K562 (cell line): ENCODE data around the gene RHOF. TPM values are rescaled to one million over a fixed set of nuclear protein-coding genes. Genes with fewer than 3 reads are reported as not detected.

ENCODE experiments used
- BRD4 ChIP-seq: fragments of 200-600 bp; sonication (generic); IDR thresholded peaks from 2 replicates; pipeline ENCODE4 v1.6.1; 2017; ENCODE audit warnings: inconsistent platforms
- BRD9 ChIP-seq: fragments of 450-650 bp; IDR thresholded peaks from 2 replicates; pipeline ENCODE4 v1.6.1; 2018; ENCODE audit warnings: low read depth; ENCODE audit not compliant: partially characterized antibody
- CBFB ChIP-seq: sonication (generic); formaldehyde crosslinking; IDR thresholded peaks from 2 replicates; pipeline ENCODE4 v1.4.0; 2020; ENCODE audit warnings: mild to moderate bottlenecking, missing genetic modification reagents
- CEBPZ ChIP-seq: fragments of 150-350 bp; IDR thresholded peaks from 2 replicates; pipeline ENCODE4 v1.6.1; 2014; ENCODE audit warnings: low read depth, mild to moderate bottlenecking, low read length, borderline replicate concordance
- DMBX1 ChIP-seq: fragments of 250-450 bp; sonication (Bioruptor Pico); IDR thresholded peaks from 2 replicates; pipeline ENCODE4 v1.8.0; 2022; ENCODE audit warnings: inconsistent platforms, mild to moderate bottlenecking, moderate library complexity, borderline replicate concordance
- FOXK1 ChIP-seq: sonication (generic); formaldehyde crosslinking; IDR thresholded peaks from 2 replicates; pipeline ENCODE4 v1.8.0; 2022; ENCODE audit warnings: missing genetic modification reagents, mild to moderate bottlenecking, borderline replicate concordance
- GTF2F1 ChIP-seq: IDR thresholded peaks from 2 replicates; pipeline ENCODE4 v1.6.1; 2011; ENCODE audit warnings: low read depth, low read length, improper control_type of control experiment
- HDAC6 ChIP-seq: IDR thresholded peaks from 2 replicates; pipeline ENCODE4 v1.6.1; 2012; ENCODE audit warnings: low read depth, mild to moderate bottlenecking, control low read depth, inconsistent platforms, low read length, moderate library complexity
- JUNB ChIP-seq: fragments of 450-650 bp; formaldehyde crosslinking; conservative IDR thresholded peaks from 2 replicates; pipeline ENCODE4 v1.4.0; 2020; ENCODE audit warnings: mild to moderate bottlenecking
- MEF2D ChIP-seq: conservative IDR thresholded peaks from 2 replicates; pipeline ENCODE4 v1.6.1; 2016; ENCODE audit warnings: low read depth, missing genetic modification characterization, missing compliant biosample characterization
- PTRF ChIP-seq: fragments of 450-650 bp; IDR thresholded peaks from 2 replicates; pipeline ENCODE4 v1.6.1; 2016; ENCODE audit warnings: mild to moderate bottlenecking, missing genetic modification characterization, missing compliant biosample characterization
- PYGO2 ChIP-seq: fragments of 450-650 bp; IDR thresholded peaks from 2 replicates; pipeline ENCODE4 v1.6.1; 2016; ENCODE audit warnings: mild to moderate bottlenecking, missing genetic modification characterization, moderate library complexity, missing compliant biosample characterization
- RBBP5 ChIP-seq: fragments of 200-600 bp; sonication (generic); IDR thresholded peaks from 2 replicates; pipeline ENCODE4 v1.6.1; 2012; ENCODE audit warnings: borderline replicate concordance, mild to moderate bottlenecking, low read length, control low read depth, inconsistent platforms; ENCODE audit not compliant: insufficient read depth, poor library complexity, severe bottlenecking
- TEAD2 ChIP-seq: fragments of 450-650 bp; IDR thresholded peaks from 2 replicates; pipeline ENCODE4 v1.6.1; 2016; ENCODE audit warnings: missing genetic modification characterization, control low read depth, missing compliant biosample characterization
- ZBTB33 ChIP-seq: sonication (generic); formaldehyde crosslinking; IDR thresholded peaks from 2 replicates; pipeline ENCODE4 v1.8.1; 2023; ENCODE audit warnings: mild to moderate bottlenecking, missing genetic modification reagents
- ZKSCAN8 ChIP-seq: fragments of 200-800 bp; sonication (Bioruptor generic); IDR thresholded peaks from 2 replicates; pipeline ENCODE4 v1.6.1; 2016; ENCODE audit warnings: missing genetic modification characterization, missing compliant biosample characterization
- ZNF23 ChIP-seq: fragments of 250-450 bp; sonication (Bioruptor Pico); IDR thresholded peaks from 2 replicates; pipeline ENCODE4 v1.4.0; 2020; ENCODE audit warnings: mild to moderate bottlenecking
- ZNF695 ChIP-seq: fragments of 450-650 bp; formaldehyde crosslinking; IDR thresholded peaks from 2 replicates; pipeline ENCODE4 v1.4.0; 2020; ENCODE audit warnings: mild to moderate bottlenecking, moderate library complexity
- polyA plus RNA-seq, 8 experiments: library from polyadenylated mRNA; depleted of rRNA in 4 of 8; stranded (reverse) in 5 of 8; unstranded in 3 of 8; fragments of >200 nt; fragmentation: Nextera tagmentation in 2 of 8; fragmentation: Illumina TruSeq in 1 of 8; extraction: Ambion mirVana in 2 of 8; extraction: Trizol in 1 of 8; gene quantifications; 2 replicates each; pipeline versions ENCODE4 v1.2.1 to v1.2.3, GENCODE V29; 2011 to 2014; ENCODE audit warnings: inconsistent platforms in 1 of 8, missing spikeins in 1 of 8
- total RNA-seq, 7 experiments: library from RNA; depleted of rRNA in 6 of 7; stranded (reverse); fragments of >200 nt in 6 of 7; fragmentation: Illumina TruSeq in 2 of 7; extraction: Trizol in 2 of 7; gene quantifications; 2 replicates each; pipeline versions ENCODE4 v1.2.1 to v1.2.3, GENCODE V29; 2011 to 2021; ENCODE audit warnings: low replicate concordance in 1 of 7
- TF ChIP-seq, protein P1 (sequence below): sonication (generic); formaldehyde crosslinking; IDR thresholded peaks from 2 replicates; pipeline ENCODE4 v1.8.1; 2022; ENCODE audit warnings: missing genetic modification reagents
- TF ChIP-seq, protein P2 (sequence below): fragments of 250-450 bp; sonication (Bioruptor Pico); IDR thresholded peaks from 2 replicates; pipeline ENCODE4 v1.9.0; 2021; ENCODE audit warnings: mild to moderate bottlenecking
- TF ChIP-seq, protein P3 (sequence below): fragments of 450-650 bp; IDR thresholded peaks from one replicate; pipeline ENCODE4 v1.6.1; 2018; ENCODE audit warnings: mild to moderate bottlenecking, moderate library complexity; ENCODE audit not compliant: partially characterized antibody

The RHOF gene
- total and polyA plus RNA-seq, 9 of the 15 experiments (the other 6 are each of a cell fraction or from before 2014, with no cell fraction given): 0.13 to 10.1 (median 4.0) TPM

DNA sequence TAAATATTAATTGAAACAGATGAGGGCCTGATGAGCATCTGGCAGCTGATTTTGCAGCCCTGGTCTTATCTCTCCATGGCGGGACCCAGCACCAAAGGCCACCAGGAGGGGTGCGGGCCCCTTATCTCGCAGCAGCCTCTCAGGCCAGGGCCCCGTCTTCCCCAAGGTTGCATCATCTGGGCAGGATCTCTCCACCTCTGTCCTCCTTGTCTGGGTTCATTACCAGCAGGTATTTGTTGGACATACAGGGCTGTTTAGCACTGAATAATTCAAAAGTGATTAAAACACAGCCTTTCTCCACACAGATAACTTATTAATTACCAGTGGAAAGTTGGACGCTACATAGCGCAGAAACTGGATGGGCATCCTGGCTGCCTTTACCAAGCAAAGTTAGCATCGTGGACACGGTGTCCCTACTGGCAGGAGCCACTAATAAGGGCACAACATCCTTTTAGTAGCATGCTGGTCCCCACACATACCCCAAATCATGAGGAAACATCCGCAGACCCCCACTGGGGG, 55.1 kb downstream of the RHOF start (continued):
- no peak for TF ChIP-seq PYGO2 (tag)
- no peak; the same call in 1 of the 2 replicates for TF ChIP-seq ZBTB33 (CRISPR knock-in tag)
- TF ChIP-seq ZNF695 (CRISPR knock-in tag): no peak
- no peak for TF ChIP-seq ZNF23 (CRISPR knock-in tag)
- TF ChIP-seq FOXK1 (CRISPR knock-in tag): no peak
- TF ChIP-seq HDAC6: no peak
- TF ChIP-seq RBBP5: no peak
- peak; percentile 89 for TF ChIP-seq BRD9
- no peak for TF ChIP-seq GTF2F1
- TF ChIP-seq ZKSCAN8 (CRISPR knock-in tag): peak; percentile 60; the same call in 1 of the 2 replicates
- TF ChIP-seq DMBX1 (CRISPR knock-in tag): peak; percentile 94
- TF ChIP-seq MEF2D (tag): no peak
- TF ChIP-seq CBFB (CRISPR knock-in tag): no peak
- no peak for TF ChIP-seq JUNB (CRISPR knock-in tag)
- TF ChIP-seq, protein P1, sequence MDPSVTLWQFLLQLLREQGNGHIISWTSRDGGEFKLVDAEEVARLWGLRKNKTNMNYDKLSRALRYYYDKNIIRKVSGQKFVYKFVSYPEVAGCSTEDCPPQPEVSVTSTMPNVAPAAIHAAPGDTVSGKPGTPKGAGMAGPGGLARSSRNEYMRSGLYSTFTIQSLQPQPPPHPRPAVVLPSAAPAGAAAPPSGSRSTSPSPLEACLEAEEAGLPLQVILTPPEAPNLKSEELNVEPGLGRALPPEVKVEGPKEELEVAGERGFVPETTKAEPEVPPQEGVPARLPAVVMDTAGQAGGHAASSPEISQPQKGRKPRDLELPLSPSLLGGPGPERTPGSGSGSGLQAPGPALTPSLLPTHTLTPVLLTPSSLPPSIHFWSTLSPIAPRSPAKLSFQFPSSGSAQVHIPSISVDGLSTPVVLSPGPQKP: no peak
- TF ChIP-seq TEAD2 (tag): no peak
- no peak for TF ChIP-seq BRD4
- no peak for TF ChIP-seq CEBPZ
- TF ChIP-seq, protein P2, sequence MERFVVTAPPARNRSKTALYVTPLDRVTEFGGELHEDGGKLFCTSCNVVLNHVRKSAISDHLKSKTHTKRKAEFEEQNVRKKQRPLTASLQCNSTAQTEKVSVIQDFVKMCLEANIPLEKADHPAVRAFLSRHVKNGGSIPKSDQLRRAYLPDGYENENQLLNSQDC (CRISPR knock-in tag): no peak
- no peak for TF ChIP-seq PTRF (tag)
- TF ChIP-seq, protein P3, sequence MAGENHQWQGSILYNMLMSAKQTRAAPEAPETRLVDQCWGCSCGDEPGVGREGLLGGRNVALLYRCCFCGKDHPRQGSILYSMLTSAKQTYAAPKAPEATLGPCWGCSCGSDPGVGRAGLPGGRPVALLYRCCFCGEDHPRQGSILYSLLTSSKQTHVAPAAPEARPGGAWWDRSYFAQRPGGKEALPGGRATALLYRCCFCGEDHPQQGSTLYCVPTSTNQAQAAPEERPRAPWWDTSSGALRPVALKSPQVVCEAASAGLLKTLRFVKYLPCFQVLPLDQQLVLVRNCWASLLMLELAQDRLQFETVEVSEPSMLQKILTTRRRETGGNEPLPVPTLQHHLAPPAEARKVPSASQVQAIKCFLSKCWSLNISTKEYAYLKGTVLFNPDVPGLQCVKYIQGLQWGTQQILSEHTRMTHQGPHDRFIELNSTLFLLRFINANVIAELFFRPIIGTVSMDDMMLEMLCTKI: no peak
